Right lobe of liver (tissue), 4 donors: ENCODE results near the gene RNF141.

Experiments
- POLR2A ChIP-seq: fragments of 450-650 bp; IDR thresholded peaks from one replicate; pipeline ENCODE4 v1.6.1; 2017; ENCODE audit warnings: antibody characterized with exemption, mild to moderate bottlenecking
- TF ChIP-seq, protein P1 (sequence below), 4 donors: fragments of 200-600 bp in 3 of 4; fragments of 450-650 bp in 1 of 4; IDR thresholded peaks; one replicate each; pipeline versions ENCODE4 v1.5.1 to v1.8.0; 2016 to 2022; ENCODE audit warnings: antibody characterized with exemption in 4 of 4, mild to moderate bottlenecking in 2 of 4
- donor health status: DM: no; HTN: no; CAD: no.
- donor health status: DM: no; HTN: no; CAD: no.
- donor health status: DM: no; HTN: yes; CAD: no.

DNA sequence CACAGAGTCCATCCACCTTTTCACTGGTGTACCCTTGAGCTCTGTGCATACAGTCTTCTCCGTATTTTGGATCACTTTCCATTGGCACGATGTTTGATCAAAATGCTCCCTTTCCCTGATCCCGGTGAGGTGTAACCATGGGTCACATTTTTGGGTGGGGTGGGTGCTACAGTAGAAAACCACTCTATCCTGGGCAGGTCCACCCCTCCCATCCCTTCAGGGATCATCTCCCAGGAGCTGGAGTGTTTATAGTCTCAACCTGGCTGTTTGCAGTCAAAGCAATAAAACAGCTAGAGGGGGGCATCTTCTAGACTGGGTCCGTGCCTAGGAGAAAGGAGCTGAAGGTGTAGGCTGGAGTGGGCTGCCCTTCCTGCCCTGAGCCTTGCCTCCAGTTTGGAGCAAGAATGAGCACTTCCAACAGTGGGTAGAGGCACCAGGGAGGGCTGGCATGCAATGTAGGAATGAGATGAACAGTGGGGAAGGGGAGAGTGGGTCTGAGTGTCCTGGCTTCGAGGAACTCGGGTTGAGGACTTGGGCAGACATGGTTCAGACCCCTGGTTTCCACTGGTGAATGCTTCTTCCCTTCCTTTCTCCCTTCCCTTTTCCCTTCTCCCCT, 38.8 kb downstream of the RNF141 start:
- TF ChIP-seq POLR2A, result no peak
- TF ChIP-seq, protein P1, sequence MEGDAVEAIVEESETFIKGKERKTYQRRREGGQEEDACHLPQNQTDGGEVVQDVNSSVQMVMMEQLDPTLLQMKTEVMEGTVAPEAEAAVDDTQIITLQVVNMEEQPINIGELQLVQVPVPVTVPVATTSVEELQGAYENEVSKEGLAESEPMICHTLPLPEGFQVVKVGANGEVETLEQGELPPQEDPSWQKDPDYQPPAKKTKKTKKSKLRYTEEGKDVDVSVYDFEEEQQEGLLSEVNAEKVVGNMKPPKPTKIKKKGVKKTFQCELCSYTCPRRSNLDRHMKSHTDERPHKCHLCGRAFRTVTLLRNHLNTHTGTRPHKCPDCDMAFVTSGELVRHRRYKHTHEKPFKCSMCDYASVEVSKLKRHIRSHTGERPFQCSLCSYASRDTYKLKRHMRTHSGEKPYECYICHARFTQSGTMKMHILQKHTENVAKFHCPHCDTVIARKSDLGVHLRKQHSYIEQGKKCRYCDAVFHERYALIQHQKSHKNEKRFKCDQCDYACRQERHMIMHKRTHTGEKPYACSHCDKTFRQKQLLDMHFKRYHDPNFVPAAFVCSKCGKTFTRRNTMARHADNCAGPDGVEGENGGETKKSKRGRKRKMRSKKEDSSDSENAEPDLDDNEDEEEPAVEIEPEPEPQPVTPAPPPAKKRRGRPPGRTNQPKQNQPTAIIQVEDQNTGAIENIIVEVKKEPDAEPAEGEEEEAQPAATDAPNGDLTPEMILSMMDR (IDR thresholded peaks at IDR 0.05), result no peak
